Psoas muscle (tissue), 8 donors: Measurements from ENCODE around the gene IMPDH1. TPM values are rescaled to one million over a fixed set of nuclear protein-coding genes. Genes with fewer than 3 reads are reported as not detected.
A peak's percentile ranks its signal among the peaks of the same experiment; 100 is the strongest.

Experiments
- ATAC-seq, 4 donors: fragments of 200-7000 bp; cut with Tn5 transposase; one replicate each; pipeline ENCODE4 v1.9.1; 2020; ENCODE audit warnings: moderate library complexity in 3 of 4, mild to moderate bottlenecking in 2 of 4
- DNase-seq, 2 donors: peaks; one replicate each; pipeline ENCODE4 v3.0.0-alpha.2; 2020
- H3K27ac ChIP-seq: fragments of 200-600 bp; one replicate; pipeline ENCODE4 v1.8.0; 2022
- H3K27me3 ChIP-seq, 3 donors: fragments of 200-600 bp in 1 of 3; one replicate each; pipeline versions ENCODE4 v1.6.1 to v1.8.0; 2013 to 2022; ENCODE audit warnings: low read length in 2 of 3, mild to moderate bottlenecking in 2 of 3, moderate library complexity in 1 of 3; ENCODE audit not compliant: insufficient read depth in 3 of 3
- H3K36me3 ChIP-seq, 2 donors: fragments of 200-600 bp in 1 of 2; one replicate each; pipeline versions ENCODE4 v1.6.1 to v1.8.0; 2013 to 2022; ENCODE audit warnings: low read depth in 1 of 2, mild to moderate bottlenecking in 1 of 2, moderate library complexity in 1 of 2; ENCODE audit not compliant: insufficient read depth in 1 of 2
- H3K4me1 ChIP-seq: fragments of 200-600 bp; one replicate; pipeline ENCODE4 v1.8.0; 2022
- H3K4me3 ChIP-seq: fragments of 200-600 bp; one replicate; pipeline ENCODE4 v1.8.0; 2022; ENCODE audit warnings: mild to moderate bottlenecking
- H3K9me3 ChIP-seq: fragments of 200-600 bp; one replicate; pipeline ENCODE4 v1.8.0; 2022
- WGBS, 3 donors: extraction: QIAGEN DNeasy Blood & Tissue Kit; methylation state at CpG; one replicate each; pipeline versions ENCODE4 v1.1.6 to v1.1.7; 2013; 5-methylcytosine and 5-hydroxymethylcytosine counted together
- intact Hi-C, 2 donors: fragments of 100-400 bp; cut with DNase I; formaldehyde crosslinking; loops; one replicate each; pipeline versions ENCODE4 v1.11.0 to v1.14.2; 2022
- polyA plus RNA-seq, 3 donors: library from polyadenylated mRNA; stranded (reverse); fragments of 200-250 nt; gene quantifications; one replicate each; pipeline ENCODE4 v1.2.3, GENCODE V29; 2013
- total RNA-seq, 4 donors: library from RNA; stranded (reverse); fragmentation: NEBNext Ultra II Directional in 2 of 4; extraction: Animal tissue kit (Norgen Biotek cat#: 25700) in 2 of 4; gene quantifications; one replicate each; pipeline versions ENCODE4 v1.2.1 to v1.2.4, GENCODE V29; 2021 to 2023
- TF ChIP-seq, protein P1 (sequence below): fragments of 200-600 bp; IDR thresholded peaks from one replicate; pipeline ENCODE4 v1.8.0; 2022; ENCODE audit warnings: antibody characterized with exemption
- donor health status: healthy with polysubstance abuse.
- donor health status: DM: no; HTN: no; CAD: no; lungs with moderate emphysema.
- donor health status: Bipolar disorder and iron deficiency.
- donor health status: healthy.
- donor health status: DM: yes; HTN: yes; CAD: no.
- donor health status: DM: no; HTN: no; CAD: no.
- donor health status: DM: no; HTN: no; CAD: no.
- donor health status: DM: yes; HTN: yes; CAD: no.

The IMPDH1 gene
- total and polyA plus RNA-seq, 7 donors: 5.6 to 10.3 (median 8.6) TPM

DNA sequence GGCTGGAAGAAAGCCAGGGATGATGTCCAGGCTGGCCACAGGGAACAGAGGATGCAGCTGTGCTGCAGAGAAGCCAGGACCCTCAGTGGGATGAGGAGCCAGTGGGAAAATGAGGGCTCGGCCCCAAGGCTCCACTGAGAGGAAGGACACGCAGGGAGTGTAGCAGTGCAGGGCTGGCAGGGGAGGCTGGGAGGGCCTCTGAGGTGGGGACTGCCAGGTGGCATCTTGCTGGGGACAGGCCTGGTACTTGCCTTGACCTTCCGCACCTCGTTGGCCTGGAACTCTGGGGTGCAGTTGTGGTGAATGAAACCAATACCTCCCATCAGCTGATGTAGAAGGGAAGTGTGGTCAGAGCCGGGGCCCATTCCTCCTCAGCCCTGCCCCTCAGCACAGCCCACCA lies 9.2 kb downstream of the IMPDH1 start:
- DNase-seq: no peak
- TF ChIP-seq, protein P1, sequence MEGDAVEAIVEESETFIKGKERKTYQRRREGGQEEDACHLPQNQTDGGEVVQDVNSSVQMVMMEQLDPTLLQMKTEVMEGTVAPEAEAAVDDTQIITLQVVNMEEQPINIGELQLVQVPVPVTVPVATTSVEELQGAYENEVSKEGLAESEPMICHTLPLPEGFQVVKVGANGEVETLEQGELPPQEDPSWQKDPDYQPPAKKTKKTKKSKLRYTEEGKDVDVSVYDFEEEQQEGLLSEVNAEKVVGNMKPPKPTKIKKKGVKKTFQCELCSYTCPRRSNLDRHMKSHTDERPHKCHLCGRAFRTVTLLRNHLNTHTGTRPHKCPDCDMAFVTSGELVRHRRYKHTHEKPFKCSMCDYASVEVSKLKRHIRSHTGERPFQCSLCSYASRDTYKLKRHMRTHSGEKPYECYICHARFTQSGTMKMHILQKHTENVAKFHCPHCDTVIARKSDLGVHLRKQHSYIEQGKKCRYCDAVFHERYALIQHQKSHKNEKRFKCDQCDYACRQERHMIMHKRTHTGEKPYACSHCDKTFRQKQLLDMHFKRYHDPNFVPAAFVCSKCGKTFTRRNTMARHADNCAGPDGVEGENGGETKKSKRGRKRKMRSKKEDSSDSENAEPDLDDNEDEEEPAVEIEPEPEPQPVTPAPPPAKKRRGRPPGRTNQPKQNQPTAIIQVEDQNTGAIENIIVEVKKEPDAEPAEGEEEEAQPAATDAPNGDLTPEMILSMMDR: no peak
- H3K4me1 ChIP-seq: peaks cover 7% of the 10 kb centered on the region
- no peak overlapping the region for H3K27ac ChIP-seq
- intact Hi-C loops: loop anchor here in 1 of 2 donors (2.0 kb wide), 1 partner anchor 58 kb away; no protein-coding TSS in a partner anchor
- H3K36me3 ChIP-seq: peaks cover 0 to 39% of the 10 kb centered on the region in 2 donors
- no peaks in the 10 kb centered on the region for H3K9me3 ChIP-seq
- no peak overlapping the region for H3K4me3 ChIP-seq
- ATAC-seq: no peak
- H3K27me3 ChIP-seq: peaks cover 0 to 4% (median 3%) of the 10 kb centered on the region in 3 donors
- WGBS, 3 donors: 71 to 84% (median 83%) methylated on average over 5 of the region's 5 CpGs

DNA sequence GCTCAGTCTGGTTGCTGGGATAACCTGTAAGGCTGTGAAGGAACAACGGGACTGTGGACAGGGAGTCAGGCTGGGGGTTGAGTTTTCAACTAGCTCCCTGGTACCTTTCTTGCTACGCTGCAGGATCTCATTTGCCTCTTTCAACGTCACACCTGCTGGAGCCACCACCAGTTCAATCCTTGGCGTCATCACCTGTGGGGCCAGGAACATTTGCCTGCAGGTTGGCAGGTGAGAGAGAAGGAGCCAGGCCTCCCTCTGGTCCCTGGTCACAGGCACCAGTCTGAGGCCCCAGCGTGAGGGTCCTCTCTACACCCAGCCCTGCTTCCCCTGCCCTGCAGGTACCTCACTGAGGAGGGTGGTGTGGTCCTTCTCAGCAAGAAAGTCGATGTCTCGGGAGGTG lies 9.8 kb downstream of the IMPDH1 start:
- DNase-seq (no peak), ATAC-seq (no peak)
- peaks cover 0 to 44% of the 10 kb centered on the region in 2 donors for H3K36me3 ChIP-seq
- TF ChIP-seq, protein P1: no peak
- intact Hi-C loops: loop anchor here in 1 of 2 donors (2.0 kb wide), 1 partner anchor 59 kb away; no protein-coding TSS in a partner anchor
- H3K27me3 ChIP-seq: peaks cover 0 to 2% (median 0%) of the 10 kb centered on the region in 3 donors
- no peak overlapping the region for H3K4me3 ChIP-seq
- H3K4me1 ChIP-seq: peaks cover 5% of the 10 kb centered on the region
- H3K9me3 ChIP-seq: no peaks in the 10 kb centered on the region
- 93 to 98% (median 94%) methylated on average over 7 of the region's 7 CpGs for WGBS, 3 donors
- no peak overlapping the region for H3K27ac ChIP-seq

DNA sequence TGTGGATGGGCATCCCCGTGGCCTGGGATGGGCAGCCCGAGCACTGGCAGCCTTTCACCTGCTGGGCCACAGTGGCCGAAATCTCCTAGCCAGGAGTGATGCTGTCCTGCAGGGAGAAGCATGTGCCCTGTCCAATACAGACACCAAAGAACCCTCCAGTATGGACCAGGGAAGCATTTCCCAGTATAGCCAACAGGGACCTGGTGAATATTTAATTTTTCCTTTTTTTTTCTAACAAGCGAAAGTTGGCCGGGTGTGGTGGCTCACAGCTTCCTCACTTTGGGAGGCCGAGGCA lies 11.0 kb downstream of the IMPDH1 start:
- peak; percentile 15 to 47 (median 36) for ATAC-seq
- 46 to 64% (median 51%) methylated on average over 6 of the region's 6 CpGs for WGBS, 3 donors
- H3K9me3 ChIP-seq: no peaks in the 10 kb centered on the region
- no peaks in the 10 kb centered on the region for H3K4me1 ChIP-seq
- no peaks in the 10 kb centered on the region for H3K27me3 ChIP-seq
- H3K27ac ChIP-seq: no peak overlapping the region
- intact Hi-C loops: loop anchor here in 1 of 2 donors (1.0 kb wide), 1 partner anchor 28 kb away; no protein-coding TSS in a partner anchor
- H3K4me3 ChIP-seq: no peak overlapping the region
- H3K36me3 ChIP-seq: peaks cover 0 to 53% of the 10 kb centered on the region in 2 donors
- TF ChIP-seq, protein P1: no peak
- no peak for DNase-seq

DNA sequence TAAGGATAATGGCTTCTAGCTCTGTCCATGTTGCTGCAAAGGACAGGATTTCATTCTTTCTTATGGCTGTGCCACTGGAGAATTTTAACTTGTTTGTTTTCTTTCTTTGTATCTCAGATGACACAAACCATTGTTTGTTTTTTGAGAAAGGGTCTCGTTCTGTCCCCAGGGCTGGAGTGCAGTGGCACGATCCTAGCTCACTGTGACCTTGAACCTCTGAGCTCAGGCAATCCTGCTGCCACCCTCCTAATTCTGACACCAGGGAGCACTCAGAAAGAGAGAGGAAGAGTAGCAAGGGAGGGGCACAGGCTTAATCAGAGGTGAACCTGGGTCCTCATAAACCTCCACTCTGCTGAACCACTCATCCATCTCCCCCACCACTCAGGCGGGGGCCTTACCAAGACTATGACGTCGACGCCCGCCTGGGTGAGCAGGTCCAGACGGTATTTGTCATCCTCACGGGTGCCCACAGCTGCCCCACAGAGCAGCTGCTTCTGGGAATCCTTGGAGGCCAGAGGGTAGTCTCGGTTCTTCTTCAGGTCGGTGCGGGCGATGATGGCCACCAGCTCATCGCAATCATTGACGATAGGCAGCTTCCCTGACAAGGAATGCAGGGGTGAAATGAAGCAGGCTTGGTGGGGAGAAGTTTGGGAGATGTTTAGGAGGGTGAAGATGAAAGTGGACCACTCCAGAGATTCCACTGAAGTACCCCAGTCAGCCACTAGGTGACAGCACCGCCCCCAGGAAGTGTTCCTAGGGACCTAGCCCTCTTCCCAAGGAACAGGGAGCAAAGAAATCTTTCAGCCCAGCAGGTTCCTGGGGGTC lies 11.6 kb downstream of the IMPDH1 start:
- intact Hi-C loops: loop anchor here in 1 of 2 donors (1.0 kb wide), 1 partner anchor 28 kb away; no protein-coding TSS in a partner anchor
- no peaks in the 10 kb centered on the region for H3K27me3 ChIP-seq
- WGBS, 3 donors: 60 to 73% (median 66%) methylated on average over 16 of the region's 16 CpGs
- no peaks in the 10 kb centered on the region for H3K9me3 ChIP-seq
- DNase-seq: peak; percentile 49 to 75
- TF ChIP-seq, protein P1: peak; percentile 90
- H3K27ac ChIP-seq: no peak overlapping the region
- H3K36me3 ChIP-seq: peaks cover 0 to 55% of the 10 kb centered on the region in 2 donors
- no peak overlapping the region for H3K4me3 ChIP-seq
- no peaks in the 10 kb centered on the region for H3K4me1 ChIP-seq
- ATAC-seq: peak; percentile 72 to 87 (median 80)
